ENCODE results near the gene TOMM40. TPM values are rescaled to one million over a fixed set of nuclear protein-coding genes. Genes with fewer than 3 reads are reported as not detected.
A peak's percentile ranks its signal among the peaks of the same experiment; 100 is the strongest.

TOMM40 gene
- 56.7 and 57.9 TPM in 2 replicates for total RNA-seq

GRCh38 chr19:44891016-44891882, at the start of gene TOMM40:
TSS of gene TOMM40 (plus strand) at chr19:44891254. CDS start at chr19:44891416, 162 bp downstream.
- peak; percentile 100 for DNase-seq (ENCODE audit: low read depth)
- H3K4me3 ChIP-seq (ENCODE audit: low read depth, low read length) = peak within 1 kb of the TSS; percentile 83
- no peak for TF ChIP-seq CTCF (IDR thresholded peaks at IDR 0.05; ENCODE audit: insufficient read depth, low read depth, low read length)

GRCh38 chr19:44845286-44845611, 45.8 kb upstream of the TOMM40 start:
- peak overlapping the region; percentile 76 for H3K4me3 ChIP-seq (ENCODE audit: low read depth, low read length)
- no peak for TF ChIP-seq CTCF (IDR thresholded peaks at IDR 0.05; ENCODE audit: insufficient read depth, low read depth, low read length)
- no peak for DNase-seq (ENCODE audit: low read depth)

- peak; percentile 81 for TF ChIP-seq CTCF (IDR thresholded peaks at IDR 0.05; ENCODE audit: insufficient read depth, low read depth, low read length)
- DNase-seq (ENCODE audit: low read depth) = peak; percentile 99
- peak within 1 kb of the TSS; percentile 91 for H3K4me3 ChIP-seq (ENCODE audit: low read depth, low read length)
Observed at GRCh38 chr19:44845612-44846454, 45.2 kb upstream of the TOMM40 start, which contains the start of gene NECTIN2. TSS of gene NECTIN2 (plus strand) at chr19:44846297. CDS start at chr19:44846526, 229 bp downstream.

GRCh38 chr19:44846455-44847143, 44.5 kb upstream of the TOMM40 start:
- peak overlapping the region; percentile 91 for H3K4me3 ChIP-seq (ENCODE audit: low read depth, low read length)
- DNase-seq (ENCODE audit: low read depth) = peak; percentile 47
- TF ChIP-seq CTCF (IDR thresholded peaks at IDR 0.05; ENCODE audit: insufficient read depth, low read depth, low read length) = no peak

GRCh38 chr19:44847144-44848035, 43.7 kb upstream of the TOMM40 start:
- DNase-seq (ENCODE audit: low read depth) = peak; percentile 82
- no peak for TF ChIP-seq CTCF (IDR thresholded peaks at IDR 0.05; ENCODE audit: insufficient read depth, low read depth, low read length)
- peak overlapping the region; percentile 91 for H3K4me3 ChIP-seq (ENCODE audit: low read depth, low read length)
